SH-SY5Y (cell line): ENCODE results near the gene GNAT1.

Experiments
- GATA2 ChIP-seq: IDR thresholded peaks from 2 replicates; pipeline ENCODE4 v1.6.1; 2011; ENCODE audit warnings: mild to moderate bottlenecking, low read depth, low read length
- GATA3 ChIP-seq: IDR thresholded peaks from 2 replicates; pipeline ENCODE4 v1.6.1; 2011; ENCODE audit warnings: low read depth, mild to moderate bottlenecking, low read length, moderate library complexity

DNA sequence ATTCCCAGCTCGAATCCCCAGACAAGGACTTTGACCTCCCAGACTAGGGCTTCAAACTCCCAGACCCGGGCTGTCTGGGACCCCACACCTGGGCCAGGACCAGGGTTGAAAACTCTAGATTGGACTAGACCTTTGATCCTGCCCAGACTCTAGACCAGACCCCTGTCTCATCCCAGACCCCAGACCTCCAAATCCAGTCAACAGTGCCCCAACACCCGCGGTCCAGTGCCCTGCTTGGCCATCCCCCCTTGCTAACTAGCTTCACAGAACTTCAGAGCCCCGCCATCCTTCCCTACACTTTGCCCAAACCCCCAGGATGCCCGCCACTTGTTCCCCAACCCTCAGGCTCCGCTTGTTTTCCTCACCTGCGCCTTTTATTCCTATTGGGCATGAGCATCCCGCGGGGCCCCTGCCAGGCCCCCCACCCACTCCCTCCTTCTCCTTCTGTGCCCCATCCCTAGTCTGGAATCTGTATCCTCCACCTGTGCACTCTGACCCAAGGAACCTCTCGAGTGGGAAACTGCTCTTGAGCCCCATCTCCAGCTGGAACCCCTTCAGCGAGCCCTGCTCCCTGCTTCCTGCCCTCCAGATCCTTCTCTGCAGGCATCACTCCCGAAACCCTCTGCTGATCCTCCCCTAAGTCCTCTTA, 45.2 kb downstream of the GNAT1 start:
- TF ChIP-seq GATA2 (no peak), GATA3 (no peak)
